Neuronal stem cell (in vitro differentiated cells): ENCODE results near the gene SORBS1.
"Not testable (repeated sequence)": the region's sequence is repeated elsewhere in the genome, so short reads cannot be mapped to it uniquely, and the experiment has no call there.

Experiments used
- DNase-seq: peaks from one replicate; pipeline ENCODE4 v3.0.0-alpha.2; 2013; ENCODE audit warnings: low spot score
- H2AFZ ChIP-seq: one replicate; pipeline ENCODE4 v1.6.1; 2013; ENCODE audit warnings: mild to moderate bottlenecking, low read length, inconsistent platforms
- H2AK5ac ChIP-seq: 2 replicates; pipeline ENCODE4 v1.6.1; 2013; ENCODE audit warnings: low read depth, mild to moderate bottlenecking, inconsistent platforms, low read length, moderate library complexity, mixed read lengths
- H2BK120ac ChIP-seq: 2 replicates; pipeline ENCODE4 v1.6.1; 2013; ENCODE audit warnings: low read depth, mild to moderate bottlenecking, inconsistent platforms, low read length, moderate library complexity, mixed read lengths
- H2BK12ac ChIP-seq: one replicate; pipeline ENCODE4 v1.6.1; 2013; ENCODE audit warnings: low read length, inconsistent platforms
- H2BK15ac ChIP-seq: 2 replicates; pipeline ENCODE4 v1.6.1; 2013; ENCODE audit warnings: mild to moderate bottlenecking, low read length, inconsistent platforms, mixed read lengths
- H2BK5ac ChIP-seq: one replicate; pipeline ENCODE4 v1.6.1; 2013; ENCODE audit warnings: inconsistent platforms, mild to moderate bottlenecking, low read length, moderate library complexity
- H3K14ac ChIP-seq: one replicate; pipeline ENCODE4 v1.6.1; 2013; ENCODE audit warnings: low read length, inconsistent platforms
- H3K18ac ChIP-seq: 2 replicates; pipeline ENCODE4 v1.6.1; 2013; ENCODE audit warnings: low read length, inconsistent platforms
- H3K23ac ChIP-seq: 2 replicates; pipeline ENCODE4 v1.6.1; 2013; ENCODE audit warnings: low read depth, mild to moderate bottlenecking, mixed read lengths, low read length, inconsistent platforms; ENCODE audit not compliant: poor library complexity
- H3K27ac ChIP-seq: replicated peaks from 3 replicates; pipeline ENCODE4 v1.5.1; 2013; ENCODE audit warnings: low read length, inconsistent platforms
- H3K27me3 ChIP-seq, 3 experiments: 2 replicates each; pipeline ENCODE4 v1.6.1; 2013; ENCODE audit warnings: low read length in 3 of 3, mild to moderate bottlenecking in 2 of 3, inconsistent platforms in 1 of 3, low read depth in 1 of 3, mixed read lengths in 1 of 3, moderate library complexity in 1 of 3; ENCODE audit not compliant: control insufficient read depth in 3 of 3, insufficient read depth in 3 of 3
- H3K36me3 ChIP-seq, 2 donors: replicated peaks in 1 of 2; 2 replicates each; pipeline ENCODE4 v1.6.1; 2013; ENCODE audit warnings: low read length in 2 of 2; ENCODE audit not compliant: control insufficient read depth in 2 of 2, insufficient read depth in 2 of 2
- H3K4ac ChIP-seq: 2 replicates; pipeline ENCODE4 v1.6.1; 2013; ENCODE audit warnings: inconsistent platforms, mild to moderate bottlenecking, low read length, moderate library complexity
- H3K4me1 ChIP-seq, 2 donors: 1 replicate in 1 of 2; 2 replicates in 1 of 2; pipeline ENCODE4 v1.6.1; 2013; ENCODE audit warnings: low read length in 2 of 2, low read depth in 1 of 2; ENCODE audit not compliant: control insufficient read depth in 2 of 2, insufficient read depth in 1 of 2
- H3K4me2 ChIP-seq: one replicate; pipeline ENCODE4 v1.6.1; 2013; ENCODE audit warnings: mild to moderate bottlenecking, low read length, inconsistent platforms; ENCODE audit not compliant: insufficient read depth, poor library complexity, severe bottlenecking
- H3K4me3 ChIP-seq, 2 donors: 2 replicates each; pipeline ENCODE4 v1.5.1; 2013; ENCODE audit warnings: low read length in 2 of 2, mild to moderate bottlenecking in 2 of 2, inconsistent platforms in 1 of 2, moderate library complexity in 1 of 2
- H3K79me1 ChIP-seq: one replicate; pipeline ENCODE4 v1.6.1; 2013; ENCODE audit warnings: low read depth, mild to moderate bottlenecking, inconsistent platforms, low read length, moderate library complexity
- H3K9ac ChIP-seq: one replicate; pipeline ENCODE4 v1.6.1; 2013; ENCODE audit warnings: mild to moderate bottlenecking, low read depth, low read length, inconsistent platforms; ENCODE audit not compliant: poor library complexity
- H3K9me3 ChIP-seq, 2 donors: replicated peaks in 1 of 2; 2 replicates each; pipeline versions ENCODE3 to v1.6.1; 2013; ENCODE audit warnings: low read length in 2 of 2, mild to moderate bottlenecking in 2 of 2, inconsistent platforms in 1 of 2, low read depth in 1 of 2, mixed read lengths in 1 of 2, moderate library complexity in 1 of 2; ENCODE audit not compliant: control insufficient read depth in 2 of 2, insufficient read depth in 1 of 2
- H4K8ac ChIP-seq: one replicate; pipeline ENCODE4 v1.6.1; 2013; ENCODE audit warnings: low read depth, mild to moderate bottlenecking, inconsistent platforms, low read length, moderate library complexity
- H4K91ac ChIP-seq: one replicate; pipeline ENCODE4 v1.6.1; 2013; ENCODE audit warnings: low read length, low read depth, mild to moderate bottlenecking, inconsistent platforms; ENCODE audit not compliant: poor library complexity
- whole genome bisulfite sequencing, 2 donors: extraction: QIAGEN DNeasy Blood & Tissue Kit; methylation state at CpG; one replicate each; pipeline ENCODE4 v1.1.7; 2013; ENCODE audit warnings: missing lambda C conversion rate in 2 of 2, mixed read lengths in 1 of 2; ENCODE audit not compliant: insufficient read length in 2 of 2, insufficient replicate concordance in 1 of 2; ENCODE audit errors: extremely low coverage in 2 of 2; 5-methylcytosine and 5-hydroxymethylcytosine counted together

The SORBS1 gene

DNA sequence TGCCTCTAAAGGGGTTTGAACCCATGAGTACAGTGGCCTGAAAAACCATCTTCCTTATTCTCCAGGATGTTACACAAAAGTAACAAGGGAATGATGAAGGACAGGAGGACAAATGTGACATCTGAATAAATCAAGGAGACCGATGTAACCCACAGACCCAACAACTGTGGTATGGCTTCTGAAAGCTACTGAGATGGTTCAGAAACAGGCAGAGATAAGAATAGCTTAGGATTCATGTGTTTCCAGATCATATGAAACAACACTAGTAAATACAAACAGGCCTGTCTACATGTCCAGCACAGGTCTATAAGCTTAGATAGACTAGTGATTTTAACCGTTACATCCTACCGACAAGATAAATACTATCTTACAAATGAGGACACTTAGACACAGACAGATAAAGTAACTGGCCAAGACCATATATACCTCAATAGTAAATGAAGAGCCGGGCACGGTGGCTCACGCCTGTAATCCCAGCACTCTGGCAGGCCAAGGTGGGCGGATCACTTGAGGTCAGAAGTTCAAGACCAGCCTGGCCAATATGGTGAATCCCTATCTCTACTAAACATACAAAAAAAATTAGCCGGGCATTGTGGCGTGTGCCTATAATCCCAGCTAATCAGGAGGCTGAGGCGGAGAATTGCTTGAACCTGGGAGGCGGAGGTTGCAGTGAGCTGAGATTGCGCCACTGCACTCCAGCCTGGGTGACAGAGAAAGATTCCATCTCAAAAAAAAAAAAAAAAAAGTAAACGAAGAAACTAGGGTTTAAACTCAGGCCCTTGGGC, 88.7 kb downstream of the SORBS1 start:
- no peak for DNase-seq
- Histone ChIP-seq H4K8ac (no peak overlapping the region), H2BK15ac (no peak overlapping the region), H4K91ac (no peak overlapping the region), H2BK5ac (no peak overlapping the region), H3K9me3 (no peaks in the 10 kb centered on the region), H3K27me3 (no peaks in the 10 kb centered on the region), H3K79me1 (no peaks in the 10 kb centered on the region), H3K36me3 (no peaks in the 10 kb centered on the region), H3K4me2 (no peak overlapping the region), H3K4ac (no peak overlapping the region), H2AK5ac (no peak overlapping the region), H3K14ac (no peak overlapping the region), H3K23ac (no peak overlapping the region), H2AFZ (no peak overlapping the region), H3K18ac (no peak overlapping the region), H3K27ac (no peak overlapping the region), H3K4me3 (no peak overlapping the region), H2BK120ac (no peak overlapping the region), H3K9ac (no peak overlapping the region), H3K4me1 (peaks cover 10 to 17% of the 10 kb centered on the region in 2 donors), H2BK12ac (no peak overlapping the region)
- no CpG with 5 or more reads among the region's 13 CpGs for WGBS, 2 donors

DNA sequence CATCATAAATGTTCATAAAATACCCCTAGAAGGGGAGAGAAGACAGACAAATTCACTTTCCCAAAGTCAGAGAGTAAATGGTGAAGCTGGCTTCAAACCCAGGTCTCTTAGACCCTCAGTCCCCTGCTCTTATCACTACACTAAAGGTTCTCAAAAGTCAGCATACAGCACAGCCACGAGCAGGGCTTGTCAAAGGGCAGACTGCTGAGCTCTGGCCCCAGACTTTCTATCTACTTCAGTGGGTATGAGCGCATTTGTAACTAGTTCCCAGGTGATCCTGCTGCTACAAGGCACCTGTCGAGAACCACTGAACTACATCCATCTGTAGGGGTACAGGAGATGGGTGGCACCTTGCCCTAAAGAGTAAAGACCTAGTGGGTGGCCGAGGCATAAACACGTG, 91.5 kb downstream of the SORBS1 start:
- Histone ChIP-seq H3K4me2 (no peak overlapping the region), H3K9ac (no peak overlapping the region), H3K4ac (no peak overlapping the region), H3K18ac (no peak overlapping the region), H3K27me3 (no peaks in the 10 kb centered on the region), H2BK15ac (no peak overlapping the region), H3K4me1 (peaks cover 3 to 4% of the 10 kb centered on the region in 2 donors), H3K14ac (no peak overlapping the region), H4K8ac (no peak overlapping the region), H3K4me3 (no peak overlapping the region), H3K36me3 (no peaks in the 10 kb centered on the region), H2BK12ac (no peak overlapping the region), H3K23ac (no peak overlapping the region), H3K79me1 (no peaks in the 10 kb centered on the region), H2BK120ac (no peak overlapping the region), H4K91ac (no peak overlapping the region), H2AK5ac (no peak overlapping the region), H3K9me3 (no peaks in the 10 kb centered on the region), H3K27ac (no peak overlapping the region), H2BK5ac (no peak overlapping the region), H2AFZ (no peak overlapping the region)
- no CpG with 5 or more reads among the region's 5 CpGs for WGBS, 2 donors
- no peak for DNase-seq

- Histone ChIP-seq H3K18ac (no peak overlapping the region), H3K4me3 (no peak overlapping the region), H2BK15ac (no peak overlapping the region), H3K36me3 (no peaks in the 10 kb centered on the region), H3K14ac (no peak overlapping the region), H4K91ac (no peak overlapping the region), H3K27me3 (no peaks in the 10 kb centered on the region), H2BK12ac (no peak overlapping the region), H2AK5ac (no peak overlapping the region), H3K4ac (no peak overlapping the region), H3K9ac (no peak overlapping the region), H3K4me1 (peaks cover 3 to 4% of the 10 kb centered on the region in 2 donors), H3K27ac (no peak overlapping the region), H2BK120ac (no peak overlapping the region), H3K23ac (no peak overlapping the region), H3K4me2 (no peak overlapping the region), H3K9me3 (no peaks in the 10 kb centered on the region), H4K8ac (no peak overlapping the region), H2AFZ (no peak overlapping the region), H2BK5ac (no peak overlapping the region), H3K79me1 (no peaks in the 10 kb centered on the region)
- no CpG with 5 or more reads among the region's 3 CpGs for WGBS, 2 donors
- DNase-seq = no peak
Observed at GRCh38 chr10:95469251-95469650, 91.9 kb downstream of the SORBS1 start.

DNA sequence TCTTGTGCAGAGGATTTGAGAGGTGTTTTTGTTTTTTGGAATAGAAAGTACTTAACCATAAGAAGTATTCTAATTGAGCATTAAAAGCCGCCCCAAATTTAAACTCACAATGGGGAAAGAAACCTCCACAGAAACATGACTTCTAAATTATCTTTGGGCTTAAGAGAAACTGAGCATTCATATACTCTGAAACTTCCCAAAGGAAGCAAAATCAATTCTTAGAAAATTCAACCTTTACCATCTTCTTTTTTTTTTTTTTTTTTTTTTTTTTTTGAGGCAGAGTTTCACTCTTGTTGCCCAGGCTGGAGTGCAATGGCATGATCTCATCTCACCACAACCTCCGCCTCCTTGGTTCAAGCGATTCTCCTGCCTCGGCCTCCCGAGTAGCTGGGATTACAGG, 93.5 kb downstream of the SORBS1 start:
- H2BK120ac ChIP-seq, H2BK5ac ChIP-seq, H3K4me3 ChIP-seq, H3K27me3 ChIP-seq, H3K79me1 ChIP-seq, H3K9ac ChIP-seq, H3K4me1 ChIP-seq, H4K8ac ChIP-seq, H3K23ac ChIP-seq, H3K18ac ChIP-seq, H3K14ac ChIP-seq, H2AK5ac ChIP-seq, H3K4me2 ChIP-seq, H3K27ac ChIP-seq, H4K91ac ChIP-seq, H2BK15ac ChIP-seq, H3K9me3 ChIP-seq, H3K4ac ChIP-seq, DNase-seq, H3K36me3 ChIP-seq, H2BK12ac ChIP-seq: not testable (repeated sequence)
- peak overlapping the region; percentile 81 for H2AFZ ChIP-seq
- no CpG with 5 or more reads among the region's 5 CpGs for WGBS, 2 donors
